Measurements from ENCODE around the gene TFF2.

The TFF2 gene

DNA sequence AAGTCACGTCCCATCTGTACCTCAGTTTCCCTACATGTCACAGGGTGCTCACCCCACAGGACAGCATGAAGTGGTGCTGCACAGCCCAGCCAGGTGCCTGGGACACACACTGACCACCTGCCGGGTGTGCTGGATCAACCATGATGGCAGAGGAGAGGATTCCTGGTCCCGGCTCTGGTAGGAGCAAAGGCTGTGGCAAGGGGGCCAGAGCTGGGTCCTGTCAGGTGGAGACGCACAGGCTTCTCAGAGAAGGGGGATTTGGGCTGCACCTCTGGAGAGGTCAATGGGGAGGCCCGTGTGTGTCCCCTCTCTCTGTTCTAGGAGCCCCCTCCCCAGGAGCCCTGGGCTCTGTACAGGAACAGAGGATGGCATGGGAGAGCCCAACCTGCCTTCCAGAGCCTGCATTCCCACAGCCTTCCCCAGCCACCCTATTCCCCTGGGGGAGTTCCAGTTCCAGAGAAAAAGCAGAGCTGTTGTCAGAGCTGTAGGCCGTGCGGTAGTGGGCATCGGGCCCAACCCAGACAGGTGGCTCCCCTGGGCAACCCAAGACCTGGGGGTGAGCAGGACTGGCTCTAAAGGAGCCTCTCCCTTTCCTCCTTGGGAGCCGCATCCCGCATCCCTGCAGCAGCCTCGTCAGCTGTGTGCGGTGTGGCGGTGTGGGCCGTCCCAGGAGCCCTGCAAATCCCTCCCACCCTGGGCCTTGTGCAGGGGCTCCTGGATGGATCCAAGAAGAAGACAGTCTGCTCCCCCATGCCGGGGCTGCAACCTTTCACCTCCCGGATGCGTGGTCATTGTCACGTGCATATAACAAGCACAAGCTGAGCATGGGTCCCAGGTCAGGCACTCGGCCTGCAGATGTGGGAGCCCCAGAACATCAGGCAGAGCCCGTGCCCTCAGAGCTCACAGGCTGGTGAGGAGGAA lies 32.7 kb downstream of the TFF2 start:
- no peak for DNase-seq (ENCODE audit: extremely low read depth, low read depth)
- TF ChIP-seq, protein P1, sequence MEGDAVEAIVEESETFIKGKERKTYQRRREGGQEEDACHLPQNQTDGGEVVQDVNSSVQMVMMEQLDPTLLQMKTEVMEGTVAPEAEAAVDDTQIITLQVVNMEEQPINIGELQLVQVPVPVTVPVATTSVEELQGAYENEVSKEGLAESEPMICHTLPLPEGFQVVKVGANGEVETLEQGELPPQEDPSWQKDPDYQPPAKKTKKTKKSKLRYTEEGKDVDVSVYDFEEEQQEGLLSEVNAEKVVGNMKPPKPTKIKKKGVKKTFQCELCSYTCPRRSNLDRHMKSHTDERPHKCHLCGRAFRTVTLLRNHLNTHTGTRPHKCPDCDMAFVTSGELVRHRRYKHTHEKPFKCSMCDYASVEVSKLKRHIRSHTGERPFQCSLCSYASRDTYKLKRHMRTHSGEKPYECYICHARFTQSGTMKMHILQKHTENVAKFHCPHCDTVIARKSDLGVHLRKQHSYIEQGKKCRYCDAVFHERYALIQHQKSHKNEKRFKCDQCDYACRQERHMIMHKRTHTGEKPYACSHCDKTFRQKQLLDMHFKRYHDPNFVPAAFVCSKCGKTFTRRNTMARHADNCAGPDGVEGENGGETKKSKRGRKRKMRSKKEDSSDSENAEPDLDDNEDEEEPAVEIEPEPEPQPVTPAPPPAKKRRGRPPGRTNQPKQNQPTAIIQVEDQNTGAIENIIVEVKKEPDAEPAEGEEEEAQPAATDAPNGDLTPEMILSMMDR (IDR thresholded peaks at IDR 0.05; ENCODE audit: low read depth, low read length) = no peak

DNA sequence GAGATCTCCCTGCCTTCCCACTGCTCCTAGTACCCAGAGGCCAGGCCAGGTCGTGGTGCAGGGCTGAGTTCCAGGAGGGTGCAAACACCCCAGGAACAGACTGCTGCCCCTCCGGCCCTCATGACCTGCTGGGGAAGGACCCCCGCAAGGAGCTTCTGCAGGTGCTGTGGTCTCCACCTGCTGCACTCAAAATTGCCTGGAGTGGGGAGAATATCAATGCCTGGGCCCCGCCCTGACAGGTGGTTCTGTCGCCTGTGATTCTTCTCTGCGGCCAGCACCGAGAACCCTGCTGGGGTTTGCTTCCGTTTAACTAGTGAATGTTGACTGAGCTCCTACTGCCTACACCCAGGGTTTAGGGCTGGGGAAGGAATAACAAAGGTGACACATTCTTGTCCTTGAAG lies 33.5 kb downstream of the TFF2 start:
- TF ChIP-seq, protein P1 (IDR thresholded peaks at IDR 0.05; ENCODE audit: low read depth, low read length) = no peak
- no peak for DNase-seq (ENCODE audit: extremely low read depth, low read depth)

- TF ChIP-seq, protein P1 (IDR thresholded peaks at IDR 0.05; ENCODE audit: low read depth, low read length) = no peak
- DNase-seq (ENCODE audit: extremely low read depth, low read depth) = no peak
These were observed 33.9 kb downstream of the TFF2 start for GRCh38 chr21:42316891-42317290.

DNA sequence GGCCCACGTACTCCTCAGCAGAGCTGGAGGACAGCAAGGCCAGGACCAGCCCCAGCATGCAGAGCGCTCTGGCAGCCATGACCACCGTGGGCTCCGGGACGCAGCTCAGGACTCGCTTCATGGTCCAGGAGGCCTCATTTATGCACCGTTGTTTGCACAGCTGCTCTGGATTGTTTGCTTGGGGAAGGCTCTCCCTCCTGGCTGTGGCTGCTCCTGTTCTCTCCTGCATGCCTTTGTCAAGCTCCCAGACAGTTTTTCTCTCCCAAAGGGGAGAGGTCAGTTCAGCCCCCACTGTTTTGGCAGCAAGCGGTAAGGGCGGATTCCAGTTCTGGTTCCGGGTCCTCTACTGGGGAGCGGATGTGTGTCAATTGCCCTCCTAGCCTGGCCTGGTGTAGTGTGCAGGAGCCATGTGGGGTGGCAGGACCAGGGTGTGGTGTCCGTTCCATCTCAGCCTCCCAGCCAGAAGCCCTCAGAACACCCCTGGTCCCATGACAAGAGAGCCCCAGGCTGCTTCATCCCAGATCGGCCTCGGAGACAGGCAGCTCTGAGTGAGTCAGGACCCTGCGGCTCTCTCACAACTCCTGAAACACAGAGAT lies 35.4 kb downstream of the TFF2 start, which contains the start of gene TFF3:
TSS of gene TFF3 (minus strand) at position 114 of the 596 bp plus-strand sequence. CDS start at position 79, 35 bp downstream.
- DNase-seq (ENCODE audit: extremely low read depth, low read depth) = no peak
- TF ChIP-seq, protein P1 (IDR thresholded peaks at IDR 0.05; ENCODE audit: low read depth, low read length) = no peak

DNA sequence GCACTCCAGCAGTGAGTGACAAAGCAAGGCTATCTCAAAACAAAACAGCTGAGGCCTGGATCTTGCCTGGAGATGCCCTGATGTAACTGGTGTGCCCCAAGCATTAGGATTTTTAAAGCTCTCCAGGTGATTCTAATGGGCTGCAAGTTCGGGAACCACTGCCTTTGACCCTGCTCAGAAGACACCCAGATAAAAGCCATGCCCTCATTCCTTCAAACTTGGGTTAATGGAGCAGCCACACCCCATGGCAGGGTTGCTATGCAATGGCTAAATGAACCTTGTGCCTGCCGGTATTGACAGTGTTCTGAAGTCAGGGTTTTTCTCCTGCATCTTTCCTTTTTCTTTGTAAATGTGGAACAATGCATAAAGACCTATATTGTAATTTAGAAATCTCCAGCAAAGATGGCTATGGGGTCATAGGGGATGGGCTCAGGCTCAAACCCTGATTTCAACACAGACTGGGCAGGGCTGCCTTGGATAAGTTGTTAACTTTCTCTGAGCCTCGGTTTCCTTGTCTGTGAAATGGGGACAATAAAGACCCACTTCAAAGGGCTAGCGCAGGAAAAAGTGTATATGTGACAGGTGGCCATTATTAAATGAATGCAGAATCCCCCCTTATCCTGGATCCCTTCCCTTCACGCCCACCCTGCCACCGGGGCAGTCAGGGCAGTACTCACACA lies 36.0 kb downstream of the TFF2 start:
- TF ChIP-seq, protein P1 (IDR thresholded peaks at IDR 0.05; ENCODE audit: low read depth, low read length) = no peak
- DNase-seq (ENCODE audit: extremely low read depth, low read depth) = no peak

DNA sequence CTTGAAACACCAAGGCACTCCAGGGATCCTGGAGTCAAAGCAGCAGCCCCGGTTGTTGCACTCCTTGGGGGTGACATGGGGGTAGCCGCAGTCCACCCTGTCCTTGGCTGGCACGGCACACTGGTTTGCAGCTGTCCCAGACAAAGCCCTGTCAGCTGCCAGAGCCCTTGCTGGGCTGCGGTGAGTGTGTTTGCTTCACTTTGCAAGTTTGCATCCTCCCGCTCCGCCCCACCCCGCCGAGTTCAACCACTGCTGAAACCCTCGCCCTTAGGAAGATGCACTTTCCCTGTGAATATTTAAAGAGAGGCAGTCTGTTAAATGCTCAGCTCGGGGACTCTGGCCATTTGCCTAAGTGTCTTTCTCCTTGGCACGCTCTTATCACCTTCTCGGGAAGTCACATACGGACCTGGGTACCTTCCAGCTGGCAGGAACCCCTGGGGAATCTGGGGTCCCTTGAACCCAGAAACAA lies 37.3 kb downstream of the TFF2 start:
- no peak for DNase-seq (ENCODE audit: extremely low read depth, low read depth)
- TF ChIP-seq, protein P1 (IDR thresholded peaks at IDR 0.05; ENCODE audit: low read depth, low read length) = no peak
